Caco-2 (cell line): ENCODE data around the gene OOSP1. TPM values are rescaled to one million over a fixed set of nuclear protein-coding genes. Genes with fewer than 3 reads are reported as not detected.
"Not testable (repeated sequence)": the region's sequence is repeated elsewhere in the genome, so short reads cannot be mapped to it uniquely, and the experiment has no call there.

Source experiments
- BruUV-seq: library from RNA; stranded (reverse); fragments of 400-500 nt; replicated peaks from 2 replicates; lab custom pipeline; 2021; lab: Mats Ljungman, UMichigan
- CTCF ChIA-PET: fragments of 300-600 bp; sonication (Branson Sonifier 250); formaldehyde crosslinking; loops from one replicate; lab custom pipeline; 2022; ENCODE audit warnings: antibody characterized with exemption; lab: Charles Lee
- POLR2A ChIA-PET: fragments of 300-600 bp; sonication (Branson Sonifier 250); formaldehyde crosslinking; loops from one replicate; lab custom pipeline; 2022; ENCODE audit warnings: antibody characterized with exemption; lab: Charles Lee
- DNase-seq, 2 experiments: peaks; one replicate each; pipeline versions ENCODE4 v3.0.0 to v3.0.0-alpha.2; 2020 to 2022
- H3K27me3 ChIP-seq: replicated peaks from 2 replicates; pipeline ENCODE4 v1.6.0; 2011; ENCODE audit warnings: low read length; ENCODE audit not compliant: control insufficient read depth, insufficient read depth
- H3K36me3 ChIP-seq: 2 replicates; pipeline ENCODE4 v1.5.1; 2011; ENCODE audit warnings: low read length; ENCODE audit not compliant: control insufficient read depth, insufficient read depth
- H3K4me1 ChIP-seq: fragments of 250-450 bp; sonication (Bioruptor Pico); 2 replicates; pipeline ENCODE4 v1.5.1; 2020; ENCODE audit warnings: mild to moderate bottlenecking
- H3K4me3 ChIP-seq: 2 replicates; pipeline ENCODE4 v1.5.1; 2011; ENCODE audit warnings: low read depth, mild to moderate bottlenecking, control low read depth, low read length
- H3K9me3 ChIP-seq: fragments of 250-450 bp; sonication (Bioruptor Pico); 2 replicates; pipeline ENCODE4 v1.5.1; 2020; ENCODE audit warnings: mild to moderate bottlenecking, moderate library complexity
- H3K27ac Mint-ChIP-seq: one replicate; pipeline ENCODE4 v1.8.0; 2022; ENCODE audit warnings: mixed read lengths; ENCODE audit not compliant: unreplicated experiment
- H3K27me3 Mint-ChIP-seq: one replicate; pipeline ENCODE4 v1.8.0; 2022; ENCODE audit warnings: mixed read lengths; ENCODE audit not compliant: insufficient read depth, unreplicated experiment
- H3K36me3 Mint-ChIP-seq: one replicate; pipeline ENCODE4 v1.8.0; 2022; ENCODE audit warnings: mild to moderate bottlenecking, mixed read lengths; ENCODE audit not compliant: insufficient read depth, unreplicated experiment
- H3K4me1 Mint-ChIP-seq: one replicate; pipeline ENCODE4 v1.8.0; 2022; ENCODE audit warnings: low read depth, mixed read lengths; ENCODE audit not compliant: unreplicated experiment
- H3K4me3 Mint-ChIP-seq: one replicate; pipeline ENCODE4 v1.8.0; 2022; ENCODE audit warnings: mild to moderate bottlenecking, moderate library complexity, mixed read lengths; ENCODE audit not compliant: unreplicated experiment
- H3K9me3 Mint-ChIP-seq: one replicate; pipeline ENCODE4 v1.8.0; 2022; ENCODE audit warnings: mixed read lengths; ENCODE audit not compliant: unreplicated experiment
- CTCF ChIP-seq, 2 experiments: fragments of 200-600 bp in 1 of 2; IDR thresholded peaks; 1 replicate in 1 of 2; 2 replicates in 1 of 2; pipeline versions ENCODE4 v1.5.1 to v1.8.0; 2011 to 2022; ENCODE audit warnings: antibody characterized with exemption in 1 of 2, control low read depth in 1 of 2, inconsistent platforms in 1 of 2, low read depth in 1 of 2, low read length in 1 of 2, mild to moderate bottlenecking in 1 of 2, moderate library complexity in 1 of 2; ENCODE audit not compliant: insufficient read depth in 1 of 2, severe bottlenecking in 1 of 2, unreplicated experiment in 1 of 2
- intact Hi-C: fragments of 100-400 bp; cut with micrococcal nuclease; formaldehyde crosslinking; loops from one replicate; pipeline ENCODE4 v1.10.0; 2022; ENCODE audit not compliant: unreplicated experiment
- total RNA-seq: library from RNA; stranded (reverse); gene quantifications from 2 replicates; pipeline ENCODE4 v1.2.3, GENCODE V29; 2022

The OOSP1 gene
- total RNA-seq, 1 experiment from 2014 or later = not detected

GRCh38 chr11:59900366-59901126, 37.7 kb upstream of the OOSP1 start:
- no TSS peak for BruUV-seq
- intact Hi-C loops = loop anchor here (5.0 kb wide), 1 partner anchor 58 kb away; no protein-coding TSS in a partner anchor
- ChIA-PET POLR2A (no interaction called here), CTCF (no interaction called here)
- Histone ChIP-seq H3K4me3 (no peak overlapping the region), H3K4me1 (no peaks in the 10 kb centered on the region), H3K9me3 (0 out of 2 replicates have a peak, but pooled peaks cover 2% of the 10 kb centered on the region), H3K36me3 (no peaks in the 10 kb centered on the region), H3K27me3 (no peaks in the 10 kb centered on the region)
- H3K36me3 Mint-ChIP-seq = no peaks in the 10 kb centered on the region
- no peaks in the 10 kb centered on the region for H3K27me3 Mint-ChIP-seq
- no peak overlapping the region for H3K27ac Mint-ChIP-seq
- no peak for DNase-seq
- H3K4me1 Mint-ChIP-seq = no peaks in the 10 kb centered on the region
- H3K4me3 Mint-ChIP-seq = no peak overlapping the region
- no peak for TF ChIP-seq CTCF (IDR thresholded peaks at IDR 0.05; ENCODE audit: insufficient read depth in 1 of 2, low read depth in 1 of 2, low read length in 1 of 2, severe bottlenecking in 1 of 2, unreplicated experiment in 1 of 2)
- H3K9me3 Mint-ChIP-seq = no peaks in the 10 kb centered on the region

GRCh38 chr11:59901306-59901705, 36.9 kb upstream of the OOSP1 start:
- no peaks in the 10 kb centered on the region for H3K36me3 ChIP-seq
- no peaks in the 10 kb centered on the region for H3K27me3 Mint-ChIP-seq
- intact Hi-C loops = loop anchor here (5.0 kb wide), 1 partner anchor 59 kb away; no protein-coding TSS in a partner anchor
- H3K36me3 Mint-ChIP-seq = no peaks in the 10 kb centered on the region
- H3K4me1 ChIP-seq = no peaks in the 10 kb centered on the region
- H3K4me1 Mint-ChIP-seq = no peaks in the 10 kb centered on the region
- no peak overlapping the region for H3K4me3 Mint-ChIP-seq
- ChIA-PET CTCF (no interaction called here), POLR2A (no interaction called here)
- no peak overlapping the region for H3K4me3 ChIP-seq
- no peak for TF ChIP-seq CTCF (IDR thresholded peaks at IDR 0.05; ENCODE audit: insufficient read depth in 1 of 2, low read depth in 1 of 2, low read length in 1 of 2, severe bottlenecking in 1 of 2, unreplicated experiment in 1 of 2)
- H3K27ac Mint-ChIP-seq = no peak overlapping the region
- H3K27me3 ChIP-seq = no peaks in the 10 kb centered on the region
- H3K9me3 ChIP-seq = 0 out of 2 replicates have a peak, but pooled peaks cover 2% of the 10 kb centered on the region
- BruUV-seq = no TSS peak
- no peaks in the 10 kb centered on the region for H3K9me3 Mint-ChIP-seq
- no peak for DNase-seq

DNA sequence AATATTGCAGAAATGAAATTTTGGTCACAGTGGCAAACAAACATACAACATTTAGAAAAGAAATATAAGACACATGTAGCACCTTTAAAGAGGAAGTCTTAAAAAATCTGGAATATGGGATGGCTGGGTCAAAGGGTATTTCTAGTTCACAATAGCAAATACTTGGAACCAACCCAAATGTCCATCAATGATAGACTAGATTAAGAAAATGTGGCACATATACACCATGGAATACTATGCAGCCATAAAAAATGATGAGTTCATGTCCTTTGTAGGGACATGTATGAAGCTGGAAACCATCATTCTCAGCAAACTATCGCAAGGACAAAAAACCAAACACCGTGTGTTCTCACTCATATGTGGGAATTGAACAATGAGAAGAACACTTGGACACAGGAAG, 34.7 kb upstream of the OOSP1 start:
- H3K27me3 ChIP-seq, H3K9me3 Mint-ChIP-seq, BruUV-seq, CTCF ChIA-PET, H3K9me3 ChIP-seq, H3K4me3 ChIP-seq, H3K36me3 Mint-ChIP-seq, H3K4me1 ChIP-seq, H3K36me3 ChIP-seq, H3K27ac Mint-ChIP-seq, H3K4me1 Mint-ChIP-seq, H3K4me3 Mint-ChIP-seq, DNase-seq, POLR2A ChIA-PET, H3K27me3 Mint-ChIP-seq: not testable (repeated sequence)
- intact Hi-C loops = loop anchor here (5.0 kb wide), 1 partner anchor 61 kb away; no protein-coding TSS in a partner anchor
